Activated CD4-positive, alpha-beta T cell treated with anti-CD3 and anti-CD28 coated beads, Interleukin-2, amount 10 ng/mL, durations not matched to agents 24 days and 14 days (primary cell): Measurements from ENCODE around the gene LDLRAP1. TPM values are rescaled to one million over a fixed set of nuclear protein-coding genes. Genes with fewer than 3 reads are reported as not detected.
"Not testable (repeated sequence)": the region's sequence is repeated elsewhere in the genome, so short reads cannot be mapped to it uniquely, and the experiment has no call there.

Experiments
- DNase-seq: peaks from one replicate; pipeline ENCODE4 v3.0.0; 2022
- H3K27ac Mint-ChIP-seq: one replicate; pipeline ENCODE4 v1.8.0; 2022; ENCODE audit warnings: mild to moderate bottlenecking, mixed read lengths
- H3K27me3 Mint-ChIP-seq: one replicate; pipeline ENCODE4 v1.8.0; 2022; ENCODE audit warnings: mixed read lengths
- H3K36me3 Mint-ChIP-seq: one replicate; pipeline ENCODE4 v1.8.0; 2022; ENCODE audit warnings: low read depth, mild to moderate bottlenecking, mixed read lengths
- H3K4me1 Mint-ChIP-seq: one replicate; pipeline ENCODE4 v1.8.0; 2021; ENCODE audit warnings: mixed read lengths
- H3K4me3 Mint-ChIP-seq: one replicate; pipeline ENCODE4 v1.8.0; 2022; ENCODE audit warnings: mild to moderate bottlenecking, moderate library complexity, mixed read lengths
- H3K9me3 Mint-ChIP-seq: one replicate; pipeline ENCODE4 v1.8.0; 2021; ENCODE audit warnings: mixed read lengths
- intact Hi-C: fragments of 100-400 bp; cut with micrococcal nuclease; formaldehyde crosslinking; loops from one replicate; pipeline ENCODE4 v1.15.1; 2023
- total RNA-seq: library from RNA; stranded (reverse); gene quantifications from 2 replicates; pipeline ENCODE4 v1.2.3, GENCODE V29; 2022

The LDLRAP1 gene
- total RNA-seq: 6.1 TPM in 2 replicates

GRCh38 chr1:25543425-25544242, at the start of gene LDLRAP1:
Gene LDLRAP1 (plus strand): TSS chr1:25543606. CDS start chr1:25543699, 93 bp downstream.
- intact Hi-C loops: no loop called here
- H3K27ac Mint-ChIP-seq: peak within 1 kb of the TSS; percentile 37
- no peaks in the 10 kb centered on the region for H3K9me3 Mint-ChIP-seq

GRCh38 chr1:25494952-25495351, 48.5 kb upstream of the LDLRAP1 start:
- no peaks in the 10 kb centered on the region for H3K27me3 Mint-ChIP-seq
- H3K9me3 Mint-ChIP-seq: no peaks in the 10 kb centered on the region
- H3K36me3 Mint-ChIP-seq: peaks cover 44% of the 10 kb centered on the region
- intact Hi-C loops: no loop called here
- H3K4me3 Mint-ChIP-seq: no peak overlapping the region
- H3K27ac Mint-ChIP-seq: no peak overlapping the region
- peaks cover 5% of the 10 kb centered on the region for H3K4me1 Mint-ChIP-seq
- no peak for DNase-seq

More at GRCh38 chr1:25543425-25544242, at the start of gene LDLRAP1:
- H3K4me1 Mint-ChIP-seq: peaks cover 24% of the 10 kb centered on the region
- H3K27me3 Mint-ChIP-seq: peaks cover 17% of the 10 kb centered on the region
- no peaks in the 10 kb centered on the region for H3K36me3 Mint-ChIP-seq
- peak within 1 kb of the TSS; percentile 81 for H3K4me3 Mint-ChIP-seq
- peak; percentile 91 for DNase-seq

- no peak for DNase-seq
- Mint-ChIP-seq H3K4me3 (no peak overlapping the region), H3K27ac (no peak overlapping the region), H3K36me3 (peaks cover 29% of the 10 kb centered on the region), H3K4me1 (peaks cover 2% of the 10 kb centered on the region), H3K9me3 (no peaks in the 10 kb centered on the region), H3K27me3 (no peaks in the 10 kb centered on the region)
- intact Hi-C loops: no loop called here
Observed at GRCh38 chr1:25500694-25501093, 42.7 kb upstream of the LDLRAP1 start.

GRCh38 chr1:25501235-25502058, 42.0 kb upstream of the LDLRAP1 start:
- intact Hi-C loops: no loop called here
- DNase-seq: no peak
- H3K27me3 Mint-ChIP-seq: no peaks in the 10 kb centered on the region
- no peaks in the 10 kb centered on the region for H3K9me3 Mint-ChIP-seq
- H3K4me3 Mint-ChIP-seq: no peak overlapping the region
- H3K27ac Mint-ChIP-seq: no peak overlapping the region
- H3K4me1 Mint-ChIP-seq: peaks cover 7% of the 10 kb centered on the region
- peaks cover 26% of the 10 kb centered on the region for H3K36me3 Mint-ChIP-seq

GRCh38 chr1:25502957-25503356, 40.4 kb upstream of the LDLRAP1 start:
- no peak for DNase-seq
- Mint-ChIP-seq H3K4me1 (peaks cover 8% of the 10 kb centered on the region), H3K4me3 (no peak overlapping the region), H3K9me3 (no peaks in the 10 kb centered on the region), H3K27ac (no peak overlapping the region), H3K36me3 (peaks cover 22% of the 10 kb centered on the region), H3K27me3 (peaks cover 3% of the 10 kb centered on the region)
- intact Hi-C loops: no loop called here

GRCh38 chr1:25503551-25504426, 39.6 kb upstream of the LDLRAP1 start:
- no peak overlapping the region for H3K4me3 Mint-ChIP-seq
- no peak overlapping the region for H3K27ac Mint-ChIP-seq
- H3K36me3 Mint-ChIP-seq: peaks cover 15% of the 10 kb centered on the region
- H3K4me1 Mint-ChIP-seq: peaks cover 8% of the 10 kb centered on the region
- H3K27me3 Mint-ChIP-seq: peaks cover 3% of the 10 kb centered on the region
- no peaks in the 10 kb centered on the region for H3K9me3 Mint-ChIP-seq
- DNase-seq: peak; percentile 86
- intact Hi-C loops: no loop called here

GRCh38 chr1:25504706-25505595, 38.5 kb upstream of the LDLRAP1 start:
- Mint-ChIP-seq H3K4me1 (peaks cover 8% of the 10 kb centered on the region), H3K27me3 (peaks cover 3% of the 10 kb centered on the region), H3K27ac (no peak overlapping the region), H3K4me3 (no peak overlapping the region), H3K36me3 (peaks cover 9% of the 10 kb centered on the region), H3K9me3 (no peaks in the 10 kb centered on the region)
- no peak for DNase-seq
- intact Hi-C loops: no loop called here

GRCh38 chr1:25505656-25506385, 37.6 kb upstream of the LDLRAP1 start:
- Mint-ChIP-seq H3K4me3 (no peak overlapping the region), H3K36me3 (peaks cover 1% of the 10 kb centered on the region), H3K27me3 (peaks cover 3% of the 10 kb centered on the region), H3K4me1 (peaks cover 8% of the 10 kb centered on the region), H3K9me3 (no peaks in the 10 kb centered on the region), H3K27ac (peak overlapping the region; percentile 37)
- no peak for DNase-seq
- intact Hi-C loops: no loop called here

GRCh38 chr1:25506566-25507463, 36.6 kb upstream of the LDLRAP1 start:
- H3K36me3 Mint-ChIP-seq, H3K4me1 Mint-ChIP-seq, H3K27me3 Mint-ChIP-seq, H3K9me3 Mint-ChIP-seq, intact Hi-C loops: not testable (repeated sequence)
- Mint-ChIP-seq H3K27ac (peak overlapping the region; percentile 37), H3K4me3 (peak overlapping the region; percentile 64)
- peak; percentile 80 for DNase-seq

GRCh38 chr1:25513666-25514065, 29.7 kb upstream of the LDLRAP1 start:
- no peak for DNase-seq
- no peaks in the 10 kb centered on the region for H3K4me1 Mint-ChIP-seq
- H3K9me3 Mint-ChIP-seq: no peaks in the 10 kb centered on the region
- no peaks in the 10 kb centered on the region for H3K36me3 Mint-ChIP-seq
- no peak overlapping the region for H3K27ac Mint-ChIP-seq
- no peak overlapping the region for H3K4me3 Mint-ChIP-seq
- intact Hi-C loops: no loop called here
- H3K27me3 Mint-ChIP-seq: peaks cover 5% of the 10 kb centered on the region

GRCh38 chr1:25515033-25515432, 28.4 kb upstream of the LDLRAP1 start:
- no peak overlapping the region for H3K27ac Mint-ChIP-seq
- no peaks in the 10 kb centered on the region for H3K36me3 Mint-ChIP-seq
- DNase-seq: no peak
- no peak overlapping the region for H3K4me3 Mint-ChIP-seq
- no peaks in the 10 kb centered on the region for H3K4me1 Mint-ChIP-seq
- no peaks in the 10 kb centered on the region for H3K9me3 Mint-ChIP-seq
- H3K27me3 Mint-ChIP-seq: peaks cover 5% of the 10 kb centered on the region
- intact Hi-C loops: no loop called here

GRCh38 chr1:25516686-25517085, 26.7 kb upstream of the LDLRAP1 start:
- H3K4me1 Mint-ChIP-seq: peaks cover 4% of the 10 kb centered on the region
- H3K36me3 Mint-ChIP-seq: no peaks in the 10 kb centered on the region
- H3K9me3 Mint-ChIP-seq: no peaks in the 10 kb centered on the region
- no peak for DNase-seq
- H3K4me3 Mint-ChIP-seq: no peak overlapping the region
- intact Hi-C loops: no loop called here
- no peak overlapping the region for H3K27ac Mint-ChIP-seq
- peaks cover 5% of the 10 kb centered on the region for H3K27me3 Mint-ChIP-seq
